MM.1S (cell line): ENCODE measurements around the gene LHPP.
A peak's percentile ranks its signal among the peaks of the same experiment; 100 is the strongest.

ENCODE experiments used
- EZH2 ChIP-seq: fragments of 300-600 bp; sonication (generic); optimal IDR thresholded peaks from 2 replicates; pipeline ENCODE3; 2017; ENCODE audit warnings: low read depth, mild to moderate bottlenecking, antibody characterized with exemption, low read length, mixed read lengths
- EZH2phosphoT487 ChIP-seq: fragments of 300-600 bp; sonication (generic); IDR thresholded peaks from 2 replicates; pipeline ENCODE4 v1.6.1; 2018; ENCODE audit warnings: antibody characterized with exemption, low read length
- TF ChIP-seq, protein P1 (sequence below): fragments of 300-600 bp; sonication (generic); IDR thresholded peaks from 2 replicates; pipeline ENCODE4 v1.5.1; 2016; ENCODE audit warnings: antibody characterized with exemption, low read length, mixed read lengths

DNA sequence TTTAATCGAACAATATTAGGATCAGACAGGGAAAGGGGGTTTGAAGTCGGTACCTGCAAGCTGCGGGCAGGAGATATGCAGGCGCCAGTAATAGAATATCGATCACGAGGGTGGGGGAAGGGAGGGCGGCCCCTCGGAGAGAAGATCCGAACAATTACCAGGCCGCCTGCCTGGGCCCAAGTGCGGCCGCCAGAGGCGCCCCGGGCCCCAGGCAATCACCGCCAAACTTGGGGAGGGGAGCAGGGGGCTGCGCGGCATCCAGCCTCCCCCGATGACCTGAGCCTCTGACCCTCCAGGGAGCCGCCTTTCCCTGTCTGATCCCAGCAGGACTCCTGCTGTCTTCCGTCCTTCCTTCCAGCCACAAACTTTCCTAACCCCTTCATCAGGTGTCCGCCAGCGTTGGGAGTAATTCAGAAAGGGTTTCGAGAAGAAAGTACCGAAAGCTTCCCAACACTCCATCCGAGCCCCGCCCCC lies 12.9 kb upstream of the LHPP start:
- TF ChIP-seq, protein P1, sequence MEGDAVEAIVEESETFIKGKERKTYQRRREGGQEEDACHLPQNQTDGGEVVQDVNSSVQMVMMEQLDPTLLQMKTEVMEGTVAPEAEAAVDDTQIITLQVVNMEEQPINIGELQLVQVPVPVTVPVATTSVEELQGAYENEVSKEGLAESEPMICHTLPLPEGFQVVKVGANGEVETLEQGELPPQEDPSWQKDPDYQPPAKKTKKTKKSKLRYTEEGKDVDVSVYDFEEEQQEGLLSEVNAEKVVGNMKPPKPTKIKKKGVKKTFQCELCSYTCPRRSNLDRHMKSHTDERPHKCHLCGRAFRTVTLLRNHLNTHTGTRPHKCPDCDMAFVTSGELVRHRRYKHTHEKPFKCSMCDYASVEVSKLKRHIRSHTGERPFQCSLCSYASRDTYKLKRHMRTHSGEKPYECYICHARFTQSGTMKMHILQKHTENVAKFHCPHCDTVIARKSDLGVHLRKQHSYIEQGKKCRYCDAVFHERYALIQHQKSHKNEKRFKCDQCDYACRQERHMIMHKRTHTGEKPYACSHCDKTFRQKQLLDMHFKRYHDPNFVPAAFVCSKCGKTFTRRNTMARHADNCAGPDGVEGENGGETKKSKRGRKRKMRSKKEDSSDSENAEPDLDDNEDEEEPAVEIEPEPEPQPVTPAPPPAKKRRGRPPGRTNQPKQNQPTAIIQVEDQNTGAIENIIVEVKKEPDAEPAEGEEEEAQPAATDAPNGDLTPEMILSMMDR, result peak; percentile 16; the same call in 1 of the 2 replicates
- TF ChIP-seq EZH2, result no peak
- TF ChIP-seq EZH2phosphoT487, result no peak
